Skin epidermis (tissue), 12 donors: ENCODE results near the gene NFIC.

ENCODE experiments used
- H3K27ac ChIP-seq, 21 experiments: fragments of 200-600 bp; sonication (generic) in 11 of 21; one replicate each; pipeline ENCODE4 v1.5.0; 2020; ENCODE audit warnings: mild to moderate bottlenecking in 3 of 21, inconsistent platforms in 2 of 21, moderate library complexity in 2 of 21
- H3K4me3 ChIP-seq, 7 experiments: fragments of 200-600 bp; sonication (generic) in 2 of 7; one replicate each; pipeline ENCODE4 v1.5.0; 2020; ENCODE audit warnings: inconsistent platforms in 2 of 7, mild to moderate bottlenecking in 2 of 7, moderate library complexity in 1 of 7

NFIC gene

DNA sequence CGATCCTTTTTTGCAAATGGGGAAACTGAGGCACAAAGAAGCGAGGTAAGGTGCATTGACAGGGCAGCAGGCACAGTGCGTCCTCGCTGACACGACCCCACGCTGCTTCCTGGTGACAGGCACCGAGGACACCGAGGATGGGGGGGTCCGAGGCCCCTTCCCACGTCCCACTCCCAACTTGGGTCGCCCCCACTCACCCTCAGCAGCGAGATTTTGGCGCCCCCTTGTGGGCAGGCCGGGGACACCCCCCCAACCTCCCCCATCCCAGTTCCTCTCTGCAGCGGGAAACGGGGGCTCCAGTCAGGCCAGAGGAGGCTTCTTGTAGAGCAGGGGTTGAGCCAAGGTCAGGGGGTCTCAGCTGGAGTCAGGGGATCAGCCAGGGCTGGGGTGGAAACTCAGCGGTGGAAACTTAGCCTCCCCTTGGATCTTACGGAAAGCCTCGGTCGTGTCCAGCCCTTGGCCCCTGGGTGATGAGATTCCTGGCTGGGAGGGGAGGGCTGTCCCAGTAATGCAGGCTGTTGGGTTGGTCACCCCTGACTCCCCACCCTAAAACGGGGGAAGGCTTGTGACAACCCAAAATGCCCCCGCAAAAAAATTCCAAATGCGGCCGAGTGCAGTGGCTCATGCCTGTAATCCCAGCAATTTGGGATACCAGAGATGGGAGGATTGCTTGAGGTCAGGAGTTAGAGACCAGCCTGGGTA, 105.7 kb downstream of the NFIC start:
- Histone ChIP-seq H3K27ac (no peak overlapping the region), H3K4me3 (no peak overlapping the region)

DNA sequence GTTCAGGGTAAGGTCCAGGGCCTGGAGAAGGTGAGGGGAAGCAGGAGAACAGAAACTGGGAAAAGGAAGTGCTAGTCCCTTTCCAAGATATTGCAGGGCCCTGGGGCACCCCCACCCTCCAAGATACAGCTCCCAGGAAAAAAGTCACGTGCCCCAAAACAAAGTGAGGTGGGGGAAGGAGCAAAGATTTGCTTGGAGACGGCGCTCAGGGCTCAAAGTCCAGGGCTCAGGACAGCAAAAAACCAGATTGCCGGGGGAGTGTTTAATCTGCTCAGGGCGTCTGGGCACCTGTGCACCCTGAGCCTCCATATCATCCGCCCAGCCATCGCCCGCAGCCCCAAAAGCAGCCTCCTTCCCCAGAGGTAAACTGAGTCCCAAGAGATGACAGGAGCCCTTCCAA, 107.6 kb downstream of the NFIC start:
- Histone ChIP-seq H3K4me3 (no peak overlapping the region), H3K27ac (no peak overlapping the region)

DNA sequence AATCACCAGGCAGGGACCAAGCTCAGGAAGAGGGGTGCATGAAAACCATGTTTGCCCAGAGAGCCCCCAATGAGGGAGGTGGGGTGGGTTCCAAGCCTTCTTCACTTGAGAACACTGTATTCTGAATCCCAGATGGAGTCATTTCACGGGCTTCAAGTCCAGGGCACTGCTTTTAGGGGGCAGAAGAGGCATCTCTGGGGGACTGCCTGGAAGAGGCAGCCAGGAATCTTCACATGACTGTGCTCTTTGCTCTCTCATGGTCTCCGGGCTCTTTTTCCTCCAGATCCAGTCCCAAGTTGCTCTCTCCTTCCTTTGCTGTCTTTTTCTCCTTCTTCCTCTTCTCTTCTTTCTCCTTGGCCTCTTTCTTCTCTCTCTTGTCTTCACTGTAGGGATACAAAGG, 108.2 kb downstream of the NFIC start:
- H3K27ac ChIP-seq = no peak overlapping the region

DNA sequence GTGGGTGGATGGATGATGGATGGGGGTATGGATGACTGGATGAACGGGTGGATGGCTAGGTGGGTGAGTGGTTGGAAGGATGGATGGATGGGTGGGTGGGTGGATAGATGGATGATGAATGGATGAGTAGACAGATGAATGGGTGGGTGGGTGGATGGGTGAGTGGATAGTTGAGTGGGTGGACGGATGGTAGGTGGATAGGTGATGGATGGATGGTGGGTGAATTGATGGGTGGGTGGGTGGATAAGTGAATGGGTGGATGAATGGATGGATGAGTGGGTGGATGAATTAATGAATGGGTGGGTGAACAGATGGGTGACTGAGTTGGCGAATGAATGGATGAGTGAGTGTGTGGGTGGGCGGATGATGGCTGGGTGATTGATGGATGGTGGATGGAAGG, 109.1 kb downstream of the NFIC start:
- Histone ChIP-seq H3K4me3 (no peak overlapping the region), H3K27ac (no peak overlapping the region)

More for the DNA sequence above, 108.2 kb downstream of the NFIC start:
- H3K4me3 ChIP-seq = no peak overlapping the region

DNA sequence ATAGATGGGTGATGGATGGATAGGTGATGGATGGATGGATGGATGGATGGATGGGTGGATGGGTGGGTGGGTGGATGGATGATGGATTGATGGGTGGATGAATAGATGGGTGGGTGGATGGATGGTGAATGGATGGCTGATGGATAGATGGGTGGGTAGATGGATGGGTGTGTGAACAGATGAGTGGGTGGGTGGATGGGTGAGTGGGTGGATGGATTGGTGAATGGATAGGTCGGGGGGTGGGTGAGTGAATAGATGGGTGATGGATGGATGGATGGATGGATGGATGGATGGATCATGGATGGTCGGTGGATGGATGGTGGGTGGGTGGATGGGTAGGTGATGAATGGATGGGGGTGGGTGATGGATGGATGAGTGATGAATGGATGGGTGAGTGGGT, 110.4 kb downstream of the NFIC start:
- H3K27ac ChIP-seq = no peak overlapping the region
- no peak overlapping the region for H3K4me3 ChIP-seq

DNA sequence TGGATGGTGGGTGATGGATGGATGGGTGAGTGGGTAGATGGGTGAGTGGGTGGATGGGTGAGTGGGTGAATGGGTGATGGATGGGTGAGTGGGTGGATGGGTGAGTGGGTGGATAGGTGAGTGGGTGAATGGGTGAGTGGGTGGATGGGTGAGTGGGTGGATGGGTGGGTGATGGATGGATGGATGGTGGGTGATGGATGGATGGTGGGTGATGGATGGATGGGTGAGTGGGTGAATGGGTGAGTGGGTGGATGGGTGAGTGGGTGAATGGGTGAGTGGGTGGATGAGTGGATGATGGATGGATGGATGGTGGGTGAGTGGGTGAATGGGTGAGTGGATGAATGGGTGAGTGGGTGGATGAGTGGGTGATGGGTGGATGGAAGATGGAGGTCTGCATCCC, 111.1 kb downstream of the NFIC start:
- no peak overlapping the region for H3K27ac ChIP-seq
- H3K4me3 ChIP-seq = no peak overlapping the region

DNA sequence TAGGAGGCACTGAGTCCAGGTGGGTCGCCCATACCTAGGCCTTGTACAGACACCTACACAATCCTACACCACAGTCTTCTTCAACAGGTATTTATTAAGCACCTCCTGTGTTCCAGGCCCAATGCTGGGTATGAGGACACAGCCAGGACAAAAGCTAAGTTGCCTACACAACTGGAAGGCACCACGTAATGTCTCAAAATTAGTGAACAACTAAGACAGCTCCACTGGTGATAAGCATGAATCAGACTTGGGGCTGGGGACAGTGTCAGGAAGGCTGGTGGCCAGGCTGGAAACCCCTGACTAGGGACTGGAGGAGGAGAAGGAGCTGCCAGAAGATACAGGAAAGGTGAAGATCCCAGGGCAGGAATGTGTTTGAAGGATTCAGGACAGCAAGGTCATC, 111.6 kb downstream of the NFIC start:
- H3K27ac ChIP-seq = no peak overlapping the region
- H3K4me3 ChIP-seq = no peak overlapping the region

DNA sequence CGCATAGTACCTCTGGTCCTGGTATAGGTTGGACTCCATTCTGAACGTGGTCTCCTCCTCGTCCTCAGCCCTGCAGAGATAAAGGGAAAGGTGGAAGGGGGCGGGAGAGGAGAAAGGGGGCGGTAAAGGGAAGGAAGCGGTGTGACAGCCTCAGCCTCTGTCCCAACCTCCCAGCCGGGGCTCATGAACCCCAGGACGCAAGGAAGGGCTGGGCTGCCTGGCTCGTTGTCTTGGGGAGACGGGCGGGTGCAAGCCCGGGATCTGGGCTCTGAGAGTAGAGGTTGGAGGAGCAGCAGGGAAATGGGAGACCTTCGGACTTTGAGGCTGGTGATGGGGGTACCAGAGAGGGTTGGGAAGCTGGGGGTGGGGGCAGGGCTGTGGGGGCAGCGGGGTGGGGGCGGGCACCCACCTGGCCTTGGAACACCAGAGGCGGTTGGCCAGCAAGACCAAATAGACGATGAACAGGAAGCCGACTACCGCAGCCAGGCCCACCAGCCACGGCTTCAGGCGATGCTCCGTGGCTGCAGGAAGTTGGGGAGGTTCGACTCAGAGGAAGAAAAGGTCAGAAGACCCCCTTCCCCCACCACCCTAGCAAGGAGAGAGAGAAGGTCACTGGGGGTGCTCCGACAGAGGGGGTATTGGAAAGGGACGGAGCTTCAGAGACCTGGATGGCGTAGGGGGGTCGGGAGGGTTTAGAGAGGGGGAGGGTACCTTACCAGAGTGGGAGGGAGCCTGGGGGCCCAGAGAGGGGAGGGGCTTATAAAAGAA, 112.2 kb downstream of the NFIC start:
- H3K4me3 ChIP-seq = no peak overlapping the region
- peak overlapping the region in 1 of 21 experiments; percentile 7 for H3K27ac ChIP-seq

DNA sequence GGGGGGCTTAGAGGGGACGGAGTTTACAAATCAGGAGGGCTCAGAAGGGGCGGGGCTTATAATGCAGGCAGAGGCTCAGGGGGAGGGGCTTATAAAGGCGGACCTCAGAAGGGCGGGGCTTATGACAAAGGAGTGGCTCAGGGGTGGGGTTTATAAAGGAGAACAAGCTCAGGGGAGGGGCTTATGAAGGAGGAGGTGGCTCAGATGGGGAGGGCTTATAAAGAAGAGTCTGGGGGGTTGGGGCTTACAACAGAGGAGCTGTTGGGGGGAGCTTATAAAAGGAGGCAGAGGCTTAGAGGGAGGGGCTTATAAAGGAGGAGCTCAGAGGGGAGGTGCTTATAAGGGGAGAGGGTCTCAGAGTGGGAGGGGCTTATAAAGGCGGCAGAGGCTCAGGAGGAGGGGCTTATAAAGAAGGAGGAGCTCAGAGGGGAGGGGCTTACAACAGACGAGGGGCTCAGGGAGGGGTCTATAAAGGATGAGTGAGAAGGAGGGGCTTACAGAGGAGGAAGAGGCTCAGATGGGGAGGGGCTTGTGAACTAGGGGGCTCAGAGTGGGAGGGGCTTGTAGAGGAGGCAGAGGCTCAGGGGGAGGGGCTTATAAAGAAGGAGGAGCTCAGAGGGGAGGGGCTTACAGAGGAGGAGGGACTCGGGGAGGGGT, 112.9 kb downstream of the NFIC start:
- H3K4me3 ChIP-seq = no peak overlapping the region
- H3K27ac ChIP-seq = no peak overlapping the region

DNA sequence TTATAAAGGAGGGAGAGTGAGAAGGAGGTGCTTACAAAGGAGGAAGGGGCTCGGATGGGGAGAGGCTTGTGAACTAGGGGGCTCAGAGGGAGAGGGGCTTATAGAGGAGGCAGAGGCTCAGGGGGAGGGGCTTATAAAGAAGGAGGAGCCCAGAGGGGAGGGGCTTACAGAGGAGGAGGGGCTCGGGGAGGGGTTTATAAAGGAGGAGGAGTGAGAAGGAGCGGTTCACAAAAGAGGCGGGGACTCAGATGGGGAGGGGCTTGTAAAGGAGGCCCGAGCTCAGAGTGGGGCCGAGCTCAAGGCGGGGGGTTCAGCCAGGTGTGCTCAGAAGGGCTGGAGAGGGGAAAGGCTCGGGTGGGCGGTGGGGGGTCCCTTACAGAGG, 113.4 kb downstream of the NFIC start:
- H3K27ac ChIP-seq = no peak overlapping the region
- H3K4me3 ChIP-seq = no peak overlapping the region

DNA sequence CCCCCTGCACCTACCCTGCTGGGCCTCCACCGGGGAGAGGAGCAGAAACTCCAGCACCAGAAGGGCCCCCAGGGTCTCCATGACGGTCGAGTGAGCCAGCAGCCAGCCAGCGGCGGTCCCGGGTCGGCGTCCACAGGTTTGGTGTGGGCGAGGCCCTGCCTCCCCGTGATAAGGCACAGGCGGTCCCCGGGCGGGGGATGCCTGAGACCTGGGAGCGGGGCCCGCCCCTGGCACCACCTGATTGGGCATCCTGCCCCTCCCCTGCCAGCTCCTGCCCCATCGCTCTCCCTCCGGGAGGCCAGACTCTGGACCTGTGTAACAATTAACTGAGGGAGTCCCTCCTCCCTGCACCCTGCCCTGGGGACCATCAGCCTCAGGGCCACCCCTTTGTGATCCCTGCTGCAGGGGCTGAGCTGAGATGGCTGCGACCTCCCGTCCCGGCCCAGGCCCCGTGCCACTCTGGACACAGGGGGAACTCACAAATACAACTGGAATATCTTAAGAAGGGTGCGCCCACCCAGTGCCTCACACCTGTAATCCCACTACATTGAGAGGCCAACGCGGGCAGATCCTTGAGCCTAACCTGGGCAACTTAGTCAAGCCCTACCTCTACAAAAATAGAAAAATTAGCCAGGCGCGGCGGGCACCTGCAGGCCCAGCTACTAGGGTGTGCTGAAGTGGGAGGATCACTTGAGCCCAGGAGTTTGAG, 114.2 kb downstream of the NFIC start, which contains the start of gene SMIM24:
SMIM24 (minus strand) TSS at position 143 of the 709 bp plus-strand sequence; CDS start at position 81, 62 bp downstream.
- no peak within 1 kb of the TSS for H3K4me3 ChIP-seq
- H3K27ac ChIP-seq = no peak within 1 kb of the TSS

DNA sequence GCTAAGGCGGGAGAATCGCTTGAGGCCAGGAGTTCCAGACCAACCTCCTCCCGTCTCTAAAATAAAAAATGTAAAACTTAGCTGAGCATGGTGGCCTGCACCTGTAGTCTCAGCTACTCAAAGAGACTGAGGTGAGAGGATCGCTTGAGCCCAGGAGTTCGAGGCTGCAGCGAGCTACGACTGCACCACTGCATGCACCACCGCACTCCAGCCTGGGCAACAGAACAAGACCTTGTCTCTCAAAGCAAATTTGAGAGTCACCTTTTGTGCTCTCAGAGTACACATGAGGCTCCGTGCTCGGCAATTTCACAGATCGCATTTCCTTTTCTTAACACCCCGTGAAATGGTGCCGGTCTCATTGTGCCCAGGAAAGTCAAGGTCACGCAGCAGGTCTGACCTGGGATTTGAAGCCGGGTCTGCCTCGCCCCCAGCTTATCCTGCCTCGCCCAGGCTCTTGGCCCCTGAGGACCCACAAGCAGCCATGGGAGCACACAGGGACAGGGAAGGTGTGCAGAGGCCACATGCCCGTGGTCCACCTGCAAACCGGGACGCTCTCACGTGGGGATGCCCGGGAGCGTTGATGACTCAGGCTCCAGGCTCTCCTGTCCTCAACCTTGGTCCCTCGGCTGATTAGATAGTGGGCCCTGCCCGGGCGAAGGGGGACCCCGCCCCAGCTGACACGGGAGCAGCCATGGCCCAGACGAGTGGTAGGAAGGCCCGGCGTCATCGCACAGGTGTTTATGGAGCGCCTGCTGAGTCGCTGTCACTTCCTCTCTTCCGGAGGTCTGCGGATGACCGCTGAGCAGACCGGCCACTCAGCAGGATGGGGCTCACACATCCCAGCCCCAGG, 115.1 kb downstream of the NFIC start:
- no peak overlapping the region for H3K27ac ChIP-seq
- H3K4me3 ChIP-seq = no peak overlapping the region

DNA sequence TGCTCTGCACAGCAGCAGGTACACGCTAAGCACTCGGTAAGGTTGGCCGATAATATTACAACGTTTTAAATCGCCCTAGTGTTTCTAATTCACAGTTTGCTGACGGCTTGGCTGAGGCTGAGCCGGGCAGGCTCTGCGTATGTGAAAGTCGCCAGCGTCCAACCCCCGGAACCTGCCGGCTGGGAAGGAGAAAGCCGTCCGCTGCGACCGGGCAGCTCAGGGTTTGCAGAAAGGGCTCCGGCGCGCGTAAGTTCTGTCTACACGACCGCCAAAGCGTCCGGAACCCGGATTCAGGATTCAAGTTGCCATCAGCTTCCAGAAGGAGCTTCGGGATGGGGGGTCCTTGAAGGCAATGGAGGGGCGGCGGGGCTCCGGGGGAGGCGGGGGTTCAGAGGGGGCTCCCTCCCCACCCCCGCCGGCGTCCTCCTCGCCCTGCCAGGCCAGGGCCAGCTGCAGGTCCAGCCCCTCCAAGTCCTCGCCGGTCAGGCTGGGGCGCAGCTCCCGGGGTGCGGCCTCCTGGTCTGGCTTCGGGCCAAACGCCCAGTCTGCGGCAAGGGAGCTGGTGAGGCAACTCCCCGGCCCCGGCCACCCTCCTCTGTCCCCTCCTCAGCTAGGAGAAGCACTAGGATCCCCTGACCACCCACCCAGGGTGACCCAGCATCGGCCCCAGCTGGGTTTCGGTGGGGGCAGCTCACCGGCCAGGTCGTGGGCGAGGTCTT, 116.3 kb downstream of the NFIC start:
- H3K4me3 ChIP-seq = no peak overlapping the region
- H3K27ac ChIP-seq = no peak overlapping the region

DNA sequence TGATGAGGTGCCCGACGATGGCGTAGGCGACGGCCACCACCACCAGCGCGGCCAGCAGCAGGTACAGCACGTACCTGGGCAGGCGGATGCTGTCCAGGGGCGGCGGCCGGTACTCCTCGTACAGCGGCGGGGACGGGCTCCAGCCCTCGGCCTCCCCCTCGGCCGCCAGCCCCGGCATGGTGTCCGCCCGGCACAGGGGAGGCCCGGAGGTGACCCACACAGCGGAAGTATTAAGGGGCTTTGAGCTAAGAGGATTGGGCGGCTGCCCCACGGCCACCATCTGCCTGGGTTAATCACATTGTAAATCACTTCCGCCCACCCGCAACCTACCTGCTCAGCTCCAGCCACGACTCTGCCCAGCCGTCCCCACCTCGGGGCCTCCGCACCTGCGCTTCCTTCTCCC, 116.8 kb downstream of the NFIC start, which contains the start of gene SMIM44:
SMIM44 (minus strand) TSS at position 216 of the 403 bp plus-strand sequence; CDS start at position 178, 38 bp downstream.
- H3K27ac ChIP-seq = no peak within 1 kb of the TSS
- H3K4me3 ChIP-seq = no peak within 1 kb of the TSS

DNA sequence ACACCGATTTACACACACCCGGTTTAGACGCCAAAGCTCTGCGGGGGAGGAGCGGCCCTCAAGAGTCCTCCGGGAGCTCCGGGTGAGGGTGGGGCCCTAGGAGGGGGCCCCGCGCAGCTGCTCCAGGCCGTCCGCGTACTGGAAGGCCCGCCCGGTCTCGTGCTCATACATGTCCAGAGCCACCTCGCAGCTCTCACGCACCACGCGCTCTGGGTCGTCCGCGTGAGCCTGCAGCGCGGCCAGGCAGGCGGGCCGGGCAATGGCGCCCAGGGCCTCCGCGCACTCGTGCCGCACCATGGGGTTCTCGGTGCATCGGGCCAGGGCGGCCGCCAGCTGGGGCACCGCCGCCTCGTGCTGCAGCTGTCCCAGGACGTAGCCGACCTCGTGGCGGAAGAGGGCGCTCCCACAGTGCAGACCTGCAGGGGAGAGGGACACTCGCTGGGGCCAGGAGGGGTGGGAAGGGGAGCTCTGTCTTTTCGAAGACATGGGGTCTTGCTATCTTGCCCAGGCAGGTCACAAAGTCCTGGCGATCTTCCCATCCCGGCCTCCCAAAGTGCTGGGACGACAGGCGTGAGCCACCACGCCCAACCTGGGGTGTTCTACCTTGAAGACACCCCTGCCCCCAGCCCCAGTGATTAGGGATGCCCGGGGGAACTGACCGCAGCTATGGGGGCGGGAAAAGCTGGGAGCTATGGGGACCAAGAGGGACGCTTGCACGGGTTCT, 125.2 kb downstream of the NFIC start:
- Histone ChIP-seq H3K27ac (no peak overlapping the region), H3K4me3 (no peak overlapping the region)

DNA sequence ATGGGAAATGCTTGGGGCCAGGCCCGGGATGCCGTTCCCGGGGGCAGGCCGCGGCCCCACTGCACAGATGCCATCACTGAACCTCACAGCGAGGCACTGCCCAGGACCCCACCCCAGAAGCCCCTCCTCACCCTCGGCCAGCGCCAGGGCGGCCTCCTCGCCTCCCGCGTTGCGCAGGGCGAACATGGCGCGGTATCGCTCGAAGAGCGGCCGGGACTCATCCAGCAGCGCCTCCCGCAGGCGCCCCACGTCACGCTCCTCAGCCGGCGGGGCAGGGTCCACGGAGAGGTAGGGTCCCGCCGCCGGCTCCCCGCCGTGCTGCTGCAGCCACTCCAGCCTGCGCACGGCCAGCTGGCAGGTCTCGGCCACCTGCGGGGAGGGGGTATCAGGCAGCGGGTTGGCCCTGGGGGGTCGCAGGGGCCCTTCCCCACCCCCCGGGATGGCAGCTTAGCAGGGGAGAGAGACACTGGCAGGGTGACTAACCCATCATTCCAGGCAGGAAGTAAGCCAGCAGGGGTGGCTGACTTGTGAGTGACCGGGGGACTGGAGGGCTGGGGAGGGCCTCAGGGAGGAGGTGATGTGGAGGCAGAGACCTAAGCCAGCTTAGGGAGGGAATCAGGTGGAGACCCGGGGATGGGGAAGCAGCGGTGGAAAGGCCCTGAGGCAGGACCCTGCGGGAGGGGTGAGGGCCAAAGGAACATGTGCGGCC, 125.9 kb downstream of the NFIC start:
- Histone ChIP-seq H3K4me3 (no peak overlapping the region), H3K27ac (no peak overlapping the region)

DNA sequence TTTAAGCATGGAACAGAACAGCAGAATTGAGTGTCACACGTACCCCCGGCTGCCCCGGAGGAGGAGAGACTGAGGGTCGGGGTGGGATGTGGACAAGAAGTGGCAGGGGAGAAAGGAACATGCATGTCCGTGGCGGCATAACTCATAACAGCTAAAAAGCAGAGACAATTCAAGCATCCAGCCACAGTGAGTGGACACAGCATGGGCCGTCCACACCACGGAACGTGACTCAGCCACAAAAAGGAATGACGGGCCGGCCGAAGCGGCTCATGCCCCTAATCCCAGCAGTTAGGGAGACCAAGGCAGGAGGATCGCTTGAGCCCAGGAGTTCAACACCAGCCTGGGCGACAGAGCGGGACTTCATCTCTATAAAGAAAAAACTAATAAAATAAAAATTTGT, 126.5 kb downstream of the NFIC start:
- H3K27ac ChIP-seq = no peak overlapping the region
- H3K4me3 ChIP-seq = no peak overlapping the region
